HepG2 (cell line): ENCODE results near the gene COL8A2. TPM values are rescaled to one million over a fixed set of nuclear protein-coding genes. Genes with fewer than 3 reads are reported as not detected.

Experiments
- ATAC-seq: fragments of 200-7000 bp; cut with Tn5 transposase; 3 replicates; pipeline ENCODE4 v1.9.1; 2020; ENCODE audit warnings: mild to moderate bottlenecking, moderate library complexity
- BruUV-seq: library from RNA; stranded (reverse); fragments of 400-500 nt; replicated peaks from 2 replicates; lab custom pipeline; 2021; lab: Mats Ljungman, UMichigan
- CTCF ChIA-PET: fragments of 300-600 bp; formaldehyde crosslinking; extraction: SDS; loops from one replicate; lab custom pipeline; 2021; ENCODE audit warnings: low total read pairs, inconsistent platforms, low intra/inter-chr PET ratio; lab: Yijun Ruan, JAX
- POLR2A ChIA-PET: fragments of 350-600 bp; sonication (Branson Sonifier 250); formaldehyde crosslinking; loops from one replicate; lab custom pipeline; 2020; ENCODE audit warnings: antibody characterized with exemption, inconsistent platforms; lab: Yijun Ruan, JAX
- DNase-seq: peaks from one replicate; pipeline ENCODE4 v3.0.0-alpha.2; 2015; ENCODE audit warnings: low spot score
- FAIRE-seq: peaks from 3 replicates; lab custom pipeline; 2011; peaks lifted over from hg19 to GRCh38; lab: Jason Lieb, UNC
- H2AFZ ChIP-seq: one replicate; pipeline ENCODE4 v1.6.1; 2011; ENCODE audit warnings: low read length, inconsistent platforms
- H3K27ac ChIP-seq: fragments of 300-600 bp; 3 replicates; pipeline ENCODE4 v1.8.0; 2011; ENCODE audit warnings: mixed run types, mild to moderate bottlenecking, mixed read lengths, low read length, inconsistent platforms; ENCODE audit not compliant: insufficient read depth; ENCODE audit errors: extremely low read length
- H3K27me3 ChIP-seq, 2 experiments: fragments of 200-600 bp in 1 of 2; 2 replicates in 1 of 2; 3 replicates in 1 of 2; pipeline versions ENCODE4 v1.6.0 to v1.8.0; 2011; ENCODE audit warnings: low read length in 2 of 2, mild to moderate bottlenecking in 2 of 2, moderate library complexity in 2 of 2, inconsistent platforms in 1 of 2; ENCODE audit not compliant: insufficient read depth in 2 of 2, control insufficient read depth in 1 of 2
- H3K36me3 ChIP-seq, 2 experiments: fragments of 200-600 bp in 1 of 2; replicated peaks in 1 of 2; 2 replicates in 1 of 2; 3 replicates in 1 of 2; pipeline versions ENCODE4 v1.5.1 to v1.8.0; 2011; ENCODE audit warnings: low read length in 2 of 2, inconsistent platforms in 1 of 2; ENCODE audit not compliant: insufficient read depth in 2 of 2, control insufficient read depth in 1 of 2
- H3K4me1 ChIP-seq: 2 replicates; pipeline ENCODE4 v1.5.1; 2012; ENCODE audit warnings: low read length, inconsistent platforms; ENCODE audit not compliant: insufficient read depth
- H3K4me2 ChIP-seq: 2 replicates; pipeline ENCODE4 v1.6.0; 2011; ENCODE audit warnings: low read depth, low read length, inconsistent platforms
- H3K4me3 ChIP-seq, 3 experiments: fragments of 200-600 bp in 1 of 3; sonication (generic), shearing (Covaris generic) in 1 of 3; replicated peaks in 1 of 3; 2 replicates each; pipeline ENCODE4 v1.5.1; 2011 to 2016; ENCODE audit warnings: low read length in 3 of 3, inconsistent platforms in 2 of 3, low read depth in 2 of 3, mild to moderate bottlenecking in 2 of 3, control low read depth in 1 of 3, mixed read lengths in 1 of 3; ENCODE audit not compliant: insufficient read depth in 1 of 3
- H3K79me2 ChIP-seq: one replicate; pipeline ENCODE4 v1.6.1; 2011; ENCODE audit warnings: low read length, inconsistent platforms; ENCODE audit not compliant: insufficient read depth
- H3K9ac ChIP-seq: 2 replicates; pipeline ENCODE4 v1.6.0; 2011; ENCODE audit warnings: mild to moderate bottlenecking, low read depth, low read length, inconsistent platforms; ENCODE audit not compliant: insufficient read depth
- H3K9me3 ChIP-seq: 2 replicates; pipeline ENCODE4 v1.5.1; 2012; ENCODE audit warnings: mild to moderate bottlenecking, low read length
- H4K20me1 ChIP-seq: 2 replicates; pipeline ENCODE4 v1.6.0; 2011; ENCODE audit warnings: inconsistent platforms, mild to moderate bottlenecking, low read length, moderate library complexity; ENCODE audit not compliant: insufficient read depth
- AKAP8 ChIP-seq: sonication (generic); formaldehyde crosslinking; IDR thresholded peaks from 2 replicates; pipeline ENCODE4 v1.5.1; 2020; ENCODE audit warnings: mild to moderate bottlenecking, missing genetic modification reagents
- ATF1 ChIP-seq: IDR thresholded peaks from 2 replicates; pipeline ENCODE4 v1.6.1; 2016; ENCODE audit warnings: mild to moderate bottlenecking, control low read depth
- ATRX ChIP-seq: sonication (generic); formaldehyde crosslinking; IDR thresholded peaks from 2 replicates; pipeline ENCODE4 v1.4.0; 2020; ENCODE audit warnings: missing genetic modification reagents, borderline replicate concordance
- DPF2 ChIP-seq: sonication (generic); formaldehyde crosslinking; IDR thresholded peaks from 2 replicates; pipeline ENCODE4 v1.4.0; 2020; ENCODE audit warnings: mild to moderate bottlenecking, low read depth, missing genetic modification reagents, borderline replicate concordance
- GABPA ChIP-seq, 2 experiments: IDR thresholded peaks; 2 replicates each; pipeline ENCODE4 v1.6.1; 2011 to 2016; ENCODE audit warnings: low read depth in 2 of 2, low read length in 1 of 2, missing biosample characterization in 1 of 2, missing genetic modification characterization in 1 of 2
- PCBP2 ChIP-seq: fragments of 200-400 bp; formaldehyde crosslinking; optimal IDR thresholded peaks from 2 replicates; pipeline ENCODE3; 2018; ENCODE audit warnings: low read length, low read depth; ENCODE audit not compliant: poor library complexity, severe bottlenecking
- SRSF1 ChIP-seq: fragments of 200-400 bp; formaldehyde crosslinking; optimal IDR thresholded peaks from 2 replicates; pipeline ENCODE3; 2017; ENCODE audit warnings: mild to moderate bottlenecking, low read depth, low read length, moderate library complexity
- ZNF292 ChIP-seq: sonication (generic); formaldehyde crosslinking; IDR thresholded peaks from 2 replicates; pipeline ENCODE4 v1.8.1; 2022; ENCODE audit warnings: mild to moderate bottlenecking, low read depth, missing genetic modification reagents, borderline replicate concordance
- ZNF709 ChIP-seq: sonication (generic); formaldehyde crosslinking; IDR thresholded peaks from 2 replicates; pipeline ENCODE4 v1.5.0; 2020; ENCODE audit warnings: mild to moderate bottlenecking, missing genetic modification reagents
- ZNF781 ChIP-seq: sonication (generic); formaldehyde crosslinking; IDR thresholded peaks from 2 replicates; pipeline ENCODE4 v1.5.1; 2020; ENCODE audit warnings: borderline replicate concordance, mild to moderate bottlenecking, missing genetic modification reagents; ENCODE audit errors: not compliant biosample characterization
- ZNF788 ChIP-seq: sonication (generic); formaldehyde crosslinking; IDR thresholded peaks from 2 replicates; pipeline ENCODE4 v1.5.0; 2020; ENCODE audit warnings: mild to moderate bottlenecking, missing genetic modification reagents, borderline replicate concordance
- WGBS: methylation state at CpG from one replicate; pipeline ENCODE4 v1.1.6; 2017; ENCODE audit warnings: low lambda C conversion rate; 5-methylcytosine and 5-hydroxymethylcytosine counted together
- in situ Hi-C: cut with HindIII; loops from 2 replicates; pipeline ENCODE4 v1.10.0; 2017; ENCODE audit warnings: low pct_unique_long_range_greater_than_20kb; ENCODE audit not compliant: extremely low pct_ligation_motif_present
- intact Hi-C: fragments of 100-400 bp; cut with micrococcal nuclease; formaldehyde crosslinking; loops from one replicate; pipeline ENCODE4 v1.10.0; 2022; ENCODE audit not compliant: unreplicated experiment
- polyA plus RNA-seq, 8 experiments: library from polyadenylated mRNA; depleted of rRNA in 3 of 8; stranded (reverse) in 7 of 8; unstranded in 1 of 8; fragments of >200 nt; fragmentation: Illumina TruSeq in 4 of 8; extraction: Trizol in 4 of 8; gene quantifications; 2 replicates each; pipeline versions ENCODE4 v1.2.1 to v1.2.3, GENCODE V29; 2011 to 2016; ENCODE audit warnings: low read depth in 4 of 8, missing spikeins in 1 of 8, mixed read lengths in 1 of 8; ENCODE audit not compliant: insufficient read depth in 1 of 8
- total RNA-seq, 5 experiments: library from RNA; depleted of rRNA; stranded (reverse); fragments of >200 nt; fragmentation: Illumina TruSeq; extraction: Trizol; gene quantifications; 2 replicates each; pipeline ENCODE4 v1.2.3, GENCODE V29; 2016; ENCODE audit warnings: low read depth in 1 of 5
- TF ChIP-seq, protein P1 (sequence below): sonication (generic); formaldehyde crosslinking; IDR thresholded peaks from 2 replicates; pipeline ENCODE4 v1.4.0; 2020; ENCODE audit warnings: missing genetic modification reagents, borderline replicate concordance
- TF ChIP-seq, protein P2 (sequence below): sonication (generic); formaldehyde crosslinking; IDR thresholded peaks from 2 replicates; pipeline ENCODE4 v1.5.0; 2020; ENCODE audit warnings: missing genetic modification reagents, mild to moderate bottlenecking, borderline replicate concordance
- TF ChIP-seq, protein P3 (sequence below): sonication (generic); formaldehyde crosslinking; IDR thresholded peaks from 2 replicates; pipeline ENCODE4 v1.8.1; 2023; ENCODE audit warnings: missing genetic modification reagents, inconsistent platforms, borderline replicate concordance
- TF ChIP-seq, protein P4 (sequence below): sonication (generic); formaldehyde crosslinking; IDR thresholded peaks from 2 replicates; pipeline ENCODE4 v1.5.0; 2020; ENCODE audit warnings: mild to moderate bottlenecking, missing genetic modification reagents, borderline replicate concordance
- TF ChIP-seq, protein P5 (sequence below): IDR thresholded peaks from 2 replicates; pipeline ENCODE4 v1.6.1; 2012; ENCODE audit warnings: inconsistent platforms

Gene COL8A2
- total and polyA plus RNA-seq, 2 of the 13 experiments (the other 11 are each of a cell fraction or from before 2014, with no cell fraction given), result 0.13 to 0.24 TPM

DNA sequence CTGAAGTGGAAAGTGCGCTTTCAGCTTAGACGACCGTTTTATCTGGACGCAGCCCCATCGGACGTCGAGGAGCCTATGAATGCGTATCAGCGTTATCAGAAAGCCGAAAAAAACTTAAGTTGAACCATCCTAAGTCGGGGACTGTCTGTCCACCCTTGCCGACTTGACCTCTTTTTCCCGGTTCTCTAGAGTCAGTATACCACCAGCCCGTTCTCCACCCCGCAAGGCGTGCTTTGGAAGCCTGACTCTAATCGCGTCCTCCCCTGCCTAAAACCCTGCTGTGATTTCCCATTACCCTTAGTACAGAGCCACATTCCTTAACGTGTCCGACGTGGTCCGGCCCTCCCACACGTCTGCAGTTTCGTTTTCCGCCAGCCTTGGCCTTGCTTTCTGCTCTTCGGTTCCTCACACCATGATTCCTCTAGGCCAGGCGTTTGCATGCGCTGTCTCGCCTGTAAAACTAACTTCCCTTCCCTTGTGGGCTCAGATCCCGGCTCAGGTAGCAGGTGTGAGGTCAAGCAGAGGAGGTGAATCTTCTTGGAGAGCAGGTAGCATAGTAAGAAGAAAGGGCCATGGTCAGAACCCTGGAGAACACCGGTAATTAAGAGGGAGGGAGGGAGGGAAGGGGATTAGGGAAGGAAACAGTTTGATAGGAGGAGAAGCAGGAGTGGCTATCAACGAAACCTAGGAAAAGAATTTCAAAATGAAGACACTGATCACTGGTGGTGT is 35.5 kb downstream of the COL8A2 start:
- peak overlapping the region; percentile 69 to 96 (median 83) for H3K4me3 ChIP-seq
- H3K36me3 ChIP-seq, result peaks cover 31 to 37% of the 10 kb centered on the region in 2 experiments
- intact Hi-C loops, result no loop called here
- FAIRE-seq (peak; percentile 54), DNase-seq (no peak), ATAC-seq (peak; percentile 37)
- POLR2A ChIA-PET, result no interaction called here
- peaks cover 23% of the 10 kb centered on the region for H3K4me1 ChIP-seq
- 0 out of 2 replicates have a peak, but pooled peaks cover 3% of the 10 kb centered on the region for H4K20me1 ChIP-seq
- no peaks in the 10 kb centered on the region; a peak in 1 of 5 replicates for H3K27me3 ChIP-seq
- CTCF ChIA-PET, result no interaction called here
- in situ Hi-C loops, result no loop called here
- H3K9me3 ChIP-seq, result no peaks in the 10 kb centered on the region
- H3K4me2 ChIP-seq, result peak overlapping the region; percentile 100
- H3K79me2 ChIP-seq, result peaks cover 21% of the 10 kb centered on the region
- H3K9ac ChIP-seq, result peak overlapping the region; percentile 81
- BruUV-seq, result TSS peak; percentile 85
- 4% methylated on average over 31 of the region's 32 CpGs for WGBS
- H2AFZ ChIP-seq, result no peak overlapping the region
- peak overlapping the region; percentile 58 for H3K27ac ChIP-seq
- no peak for TF ChIP-seq AKAP8 (CRISPR knock-in tag)
- TF ChIP-seq ATRX, result no peak
- no peak for TF ChIP-seq DPF2 (CRISPR knock-in tag)
- TF ChIP-seq, protein P1, sequence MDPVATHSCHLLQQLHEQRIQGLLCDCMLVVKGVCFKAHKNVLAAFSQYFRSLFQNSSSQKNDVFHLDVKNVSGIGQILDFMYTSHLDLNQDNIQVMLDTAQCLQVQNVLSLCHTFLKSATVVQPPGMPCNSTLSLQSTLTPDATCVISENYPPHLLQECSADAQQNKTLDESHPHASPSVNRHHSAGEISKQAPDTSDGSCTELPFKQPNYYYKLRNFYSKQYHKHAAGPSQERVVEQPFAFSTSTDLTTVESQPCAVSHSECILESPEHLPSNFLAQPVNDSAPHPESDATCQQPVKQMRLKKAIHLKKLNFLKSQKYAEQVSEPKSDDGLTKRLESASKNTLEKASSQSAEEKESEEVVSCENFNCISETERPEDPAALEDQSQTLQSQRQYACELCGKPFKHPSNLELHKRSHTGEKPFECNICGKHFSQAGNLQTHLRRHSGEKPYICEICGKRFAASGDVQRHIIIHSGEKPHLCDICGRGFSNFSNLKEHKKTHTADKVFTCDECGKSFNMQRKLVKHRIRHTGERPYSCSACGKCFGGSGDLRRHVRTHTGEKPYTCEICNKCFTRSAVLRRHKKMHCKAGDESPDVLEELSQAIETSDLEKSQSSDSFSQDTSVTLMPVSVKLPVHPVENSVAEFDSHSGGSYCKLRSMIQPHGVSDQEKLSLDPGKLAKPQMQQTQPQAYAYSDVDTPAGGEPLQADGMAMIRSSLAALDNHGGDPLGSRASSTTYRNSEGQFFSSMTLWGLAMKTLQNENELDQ (CRISPR knock-in tag), result no peak
- no peak for TF ChIP-seq SRSF1
- TF ChIP-seq, protein P2, sequence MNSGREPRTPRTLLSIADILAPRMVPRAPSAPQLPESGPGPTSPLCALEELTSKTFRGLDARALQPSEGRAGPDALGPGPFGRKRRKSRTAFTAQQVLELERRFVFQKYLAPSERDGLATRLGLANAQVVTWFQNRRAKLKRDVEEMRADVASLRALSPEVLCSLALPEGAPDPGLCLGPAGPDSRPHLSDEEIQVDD, result 0 out of 2 replicates have a peak, but pooled peaks have one; percentile 47
- no peak for TF ChIP-seq ZNF709 (CRISPR knock-in tag)
- TF ChIP-seq, protein P3, sequence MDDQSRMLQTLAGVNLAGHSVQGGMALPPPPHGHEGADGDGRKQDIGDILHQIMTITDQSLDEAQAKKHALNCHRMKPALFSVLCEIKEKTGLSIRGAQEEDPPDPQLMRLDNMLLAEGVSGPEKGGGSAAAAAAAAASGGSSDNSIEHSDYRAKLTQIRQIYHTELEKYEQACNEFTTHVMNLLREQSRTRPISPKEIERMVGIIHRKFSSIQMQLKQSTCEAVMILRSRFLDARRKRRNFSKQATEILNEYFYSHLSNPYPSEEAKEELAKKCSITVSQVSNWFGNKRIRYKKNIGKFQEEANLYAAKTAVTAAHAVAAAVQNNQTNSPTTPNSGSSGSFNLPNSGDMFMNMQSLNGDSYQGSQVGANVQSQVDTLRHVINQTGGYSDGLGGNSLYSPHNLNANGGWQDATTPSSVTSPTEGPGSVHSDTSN (CRISPR knock-in tag), result no peak
- peak; percentile 35 for TF ChIP-seq ZNF781 (CRISPR knock-in tag)
- TF ChIP-seq ZNF788, result no peak
- TF ChIP-seq, protein P4, sequence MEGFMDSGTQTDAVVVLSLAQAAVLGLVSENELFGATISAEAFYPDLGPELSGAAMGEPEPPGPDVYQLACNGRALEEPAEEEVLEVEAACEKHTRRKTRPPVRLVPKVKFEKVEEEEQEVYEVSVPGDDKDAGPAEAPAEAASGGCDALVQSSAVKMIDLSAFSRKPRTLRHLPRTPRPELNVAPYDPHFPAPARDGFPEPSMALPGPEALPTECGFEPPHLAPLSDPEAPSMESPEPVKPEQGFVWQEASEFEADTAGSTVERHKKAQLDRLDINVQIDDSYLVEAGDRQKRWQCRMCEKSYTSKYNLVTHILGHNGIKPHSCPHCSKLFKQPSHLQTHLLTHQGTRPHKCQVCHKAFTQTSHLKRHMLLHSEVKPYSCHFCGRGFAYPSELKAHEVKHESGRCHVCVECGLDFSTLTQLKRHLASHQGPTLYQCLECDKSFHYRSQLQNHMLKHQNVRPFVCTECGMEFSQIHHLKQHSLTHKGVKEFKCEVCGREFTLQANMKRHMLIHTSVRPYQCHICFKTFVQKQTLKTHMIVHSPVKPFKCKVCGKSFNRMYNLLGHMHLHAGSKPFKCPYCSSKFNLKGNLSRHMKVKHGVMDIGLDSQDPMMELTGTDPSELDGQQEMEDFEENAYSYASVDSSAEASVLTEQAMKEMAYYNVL (CRISPR knock-in tag), result no peak
- TF ChIP-seq ZNF292 (CRISPR knock-in tag), result peak; percentile 14; the same call in 1 of the 2 replicates
- no peak for TF ChIP-seq GABPA (IDR thresholded peaks at IDR 0.05; ENCODE audit: low read depth, low read length)
- TF ChIP-seq GABPA (CRISPR knock-in tag; IDR thresholded peaks at IDR 0.05; ENCODE audit: low read depth), result 0 out of 2 replicates have a peak, but pooled peaks have one; percentile 9
- no peak for TF ChIP-seq ATF1 (CRISPR knock-in tag)
- TF ChIP-seq, protein P5, sequence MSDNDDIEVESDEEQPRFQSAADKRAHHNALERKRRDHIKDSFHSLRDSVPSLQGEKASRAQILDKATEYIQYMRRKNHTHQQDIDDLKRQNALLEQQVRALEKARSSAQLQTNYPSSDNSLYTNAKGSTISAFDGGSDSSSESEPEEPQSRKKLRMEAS, result 0 out of 2 replicates have a peak, but pooled peaks have one; percentile 26
- peak; percentile 52 for TF ChIP-seq PCBP2
